GM12872 (cell line): ENCODE results near the gene ATP8A2.

ENCODE experiments used
- CTCF ChIP-seq: IDR thresholded peaks from 3 replicates; pipeline ENCODE4 v1.5.1; 2011; ENCODE audit warnings: low read depth, mild to moderate bottlenecking, low read length, moderate library complexity; ENCODE audit not compliant: insufficient read depth

The ATP8A2 gene

GRCh38 chr13:25806264-25806974 is 434.6 kb downstream of the ATP8A2 start:
- no peak for TF ChIP-seq CTCF

GRCh38 chr13:25807562-25807961 is 435.8 kb downstream of the ATP8A2 start:
- no peak for TF ChIP-seq CTCF

GRCh38 chr13:25811506-25811905 is 439.7 kb downstream of the ATP8A2 start:
- TF ChIP-seq CTCF, result no peak

- no peak for TF ChIP-seq CTCF
Observed at GRCh38 chr13:25816239-25816638, 444.5 kb downstream of the ATP8A2 start.

- no peak for TF ChIP-seq CTCF
Observed at GRCh38 chr13:25819856-25820530, 448.2 kb downstream of the ATP8A2 start.

GRCh38 chr13:25821776-25822175 is 450.0 kb downstream of the ATP8A2 start:
- no peak for TF ChIP-seq CTCF

- TF ChIP-seq CTCF, result no peak
Observed at GRCh38 chr13:25827831-25828465, 456.2 kb downstream of the ATP8A2 start.
